ENCODE measurements around the gene TMEM60. TPM values are rescaled to one million over a fixed set of nuclear protein-coding genes. Genes with fewer than 3 reads are reported as not detected.
A peak's percentile ranks its signal among the peaks of the same experiment; 100 is the strongest.
"Not testable (repeated sequence)": the region's sequence is repeated elsewhere in the genome, so short reads cannot be mapped to it uniquely, and the experiment has no call there.

TMEM60 gene, protein sequence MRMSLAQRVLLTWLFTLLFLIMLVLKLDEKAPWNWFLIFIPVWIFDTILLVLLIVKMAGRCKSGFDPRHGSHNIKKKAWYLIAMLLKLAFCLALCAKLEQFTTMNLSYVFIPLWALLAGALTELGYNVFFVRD
- total RNA-seq (2014; rRNA removed; shearing (Covaris generic)): 48.2 and 54.1 TPM in 2 replicates

DNA sequence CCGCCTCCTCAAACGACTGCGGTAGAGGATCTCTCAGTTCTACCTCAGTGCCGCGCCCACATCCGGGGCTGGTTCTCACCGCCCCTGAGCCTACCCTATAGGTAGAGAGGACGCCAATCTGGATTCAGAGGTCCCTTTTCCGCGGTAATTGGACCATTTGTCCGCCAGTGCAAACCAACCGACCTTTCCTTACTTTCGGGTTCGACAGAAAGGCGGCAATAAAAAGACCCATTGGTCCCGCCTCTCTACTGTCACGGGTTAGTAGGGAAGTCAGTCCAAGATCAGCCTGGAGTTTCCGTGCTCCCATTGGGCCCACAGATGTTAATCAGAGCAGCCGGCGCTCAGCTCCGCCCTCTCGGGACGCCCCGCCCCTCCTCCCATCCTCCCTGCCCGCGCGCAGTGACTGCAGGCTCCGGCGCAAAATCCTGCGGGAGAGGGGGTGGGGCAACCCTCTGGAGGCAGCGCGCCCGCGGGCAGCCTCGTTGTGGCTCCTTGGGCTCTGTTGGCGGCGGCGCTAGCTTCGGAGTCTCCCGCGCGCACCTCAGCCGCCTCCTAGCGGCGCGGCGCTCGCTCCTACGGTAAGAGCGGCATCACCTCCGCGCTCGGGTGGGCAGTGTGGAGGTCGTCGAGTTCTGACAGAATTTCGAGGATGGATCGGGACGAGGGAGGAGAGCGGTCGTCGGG, at the start of gene TMEM60, which contains the start of gene PHTF2:
TSS of gene TMEM60 (minus strand) at position 41 of the 684 bp plus-strand sequence. CDS start 4,061 bp downstream, outside the sequence.
TSS of gene PHTF2 (plus strand) at position 380 of the 684 bp plus-strand sequence.
- DNase-seq (ENCODE audit: low read depth): peak; percentile 100

DNA sequence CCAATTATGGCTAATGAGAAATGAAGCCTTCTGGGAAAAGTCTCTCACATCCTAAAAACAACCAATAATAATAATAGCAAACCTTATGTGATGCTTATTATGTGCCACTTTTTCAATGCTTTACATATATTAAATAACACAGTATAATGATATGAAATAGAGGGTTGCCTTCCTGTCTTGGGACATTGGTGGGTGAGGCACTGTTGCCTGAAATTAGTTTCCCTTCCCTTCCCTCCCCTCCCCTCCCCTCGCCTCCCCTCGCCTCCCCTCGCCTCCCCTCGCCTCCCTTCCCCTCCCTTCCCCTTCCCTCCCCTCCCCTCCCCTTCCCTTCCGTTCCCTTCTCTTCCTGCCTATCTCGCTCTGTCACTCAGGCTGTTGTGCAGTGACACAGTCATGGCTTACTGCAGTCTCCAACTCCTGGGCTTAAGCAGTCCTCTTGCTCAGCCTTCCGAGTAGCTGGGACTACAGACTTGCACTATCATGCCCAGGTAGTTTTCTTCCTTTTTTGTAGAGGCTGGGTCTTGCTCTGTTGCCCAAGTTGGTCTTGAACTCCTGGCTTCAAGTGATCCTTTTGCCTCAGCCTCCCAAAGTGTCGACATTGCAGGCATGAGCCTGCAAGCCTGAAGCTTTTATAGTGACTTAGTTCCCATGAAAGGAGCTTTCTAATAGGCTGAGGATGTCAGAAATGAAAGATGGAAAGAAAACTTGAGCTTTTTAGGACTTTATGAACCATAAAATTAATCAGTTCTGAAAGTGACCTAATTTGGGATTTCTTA, 48.3 kb upstream of the TMEM60 start:
- DNase-seq (ENCODE audit: low read depth): no peak

DNA sequence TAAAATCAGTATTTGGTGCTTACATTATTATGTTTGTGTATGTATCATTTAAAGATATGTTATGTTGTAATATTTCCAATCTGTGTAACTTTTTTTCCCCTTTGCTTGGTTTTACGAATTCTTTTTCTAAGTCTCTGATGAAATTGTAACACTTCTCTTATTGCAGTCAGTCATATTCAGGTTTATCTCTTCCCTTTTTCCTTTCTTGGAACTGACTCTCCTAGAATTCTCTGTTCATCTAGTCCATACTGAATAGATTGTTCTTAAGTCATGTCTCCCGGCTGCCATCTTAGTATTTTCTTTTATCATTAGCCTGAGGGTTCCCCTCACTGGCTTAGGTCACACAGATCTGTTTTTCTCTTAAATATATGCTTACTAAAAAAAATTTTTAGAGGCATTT, 45.0 kb upstream of the TMEM60 start:
- no peak for DNase-seq (ENCODE audit: low read depth)

DNA sequence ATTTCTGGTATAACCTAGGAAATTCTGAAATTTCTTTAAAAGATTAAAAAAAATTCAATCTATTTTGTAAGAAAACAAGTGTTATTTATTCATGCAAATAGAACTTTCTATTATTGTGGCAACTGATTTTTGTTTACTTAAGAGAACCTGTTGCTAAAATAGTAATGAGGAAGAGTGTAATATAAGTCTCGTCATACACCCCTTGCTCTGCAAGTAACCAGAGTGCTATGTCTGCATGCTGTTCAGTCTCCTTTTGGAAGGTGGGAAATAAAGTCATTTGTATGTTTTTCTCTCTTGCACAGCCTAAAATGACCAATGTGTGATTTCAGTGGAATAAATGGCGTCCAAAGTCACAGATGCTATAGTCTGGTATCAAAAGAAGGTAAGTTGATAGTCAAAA, 41.7 kb upstream of the TMEM60 start:
- no peak for DNase-seq (ENCODE audit: low read depth)

DNA sequence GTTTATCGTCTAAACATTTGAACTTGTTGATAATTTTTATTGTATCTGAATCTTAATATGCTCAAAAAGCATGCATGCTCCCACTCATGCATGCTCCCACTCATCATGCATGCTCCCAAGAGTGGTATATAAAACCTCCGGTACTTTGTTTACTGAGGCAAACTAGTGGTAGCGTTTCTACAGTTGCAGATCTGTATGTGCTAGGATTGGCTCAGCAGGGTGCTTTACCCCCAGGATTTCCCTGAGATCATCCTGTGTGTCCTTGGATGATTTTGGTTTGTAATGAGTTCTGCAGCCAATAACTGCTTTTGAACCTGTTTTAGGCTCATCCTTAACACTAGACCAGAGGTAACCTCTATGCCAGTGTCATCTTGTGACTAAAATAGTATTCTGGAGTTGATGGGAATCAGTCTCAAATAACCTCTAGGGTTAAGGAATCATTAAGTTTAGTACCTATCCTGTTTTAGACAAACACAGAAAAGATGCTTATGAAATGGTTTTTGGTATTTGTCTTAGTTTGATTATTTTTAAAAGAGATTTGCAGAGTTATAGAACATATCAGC, 40.8 kb upstream of the TMEM60 start:
- DNase-seq (ENCODE audit: low read depth): no peak

DNA sequence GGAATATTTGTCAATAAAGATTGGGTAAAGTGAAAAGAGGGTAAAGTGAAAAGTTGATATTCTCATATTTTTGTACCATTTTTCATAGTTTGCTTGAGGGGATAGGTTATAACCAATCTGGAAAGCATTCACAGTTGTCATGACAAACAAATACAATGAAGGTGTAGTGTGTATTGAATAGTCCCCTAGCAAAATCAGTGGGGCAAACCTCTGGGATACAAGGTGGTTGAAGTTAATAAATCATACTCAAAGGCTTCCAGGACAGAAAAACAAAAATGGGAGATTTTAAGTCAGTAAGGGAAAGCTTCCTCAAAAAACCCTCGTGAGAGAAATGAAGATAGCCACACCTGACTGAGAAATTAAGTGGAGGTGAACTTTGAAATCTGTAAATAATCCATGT, 39.7 kb upstream of the TMEM60 start:
- no peak for DNase-seq (ENCODE audit: low read depth)

DNA sequence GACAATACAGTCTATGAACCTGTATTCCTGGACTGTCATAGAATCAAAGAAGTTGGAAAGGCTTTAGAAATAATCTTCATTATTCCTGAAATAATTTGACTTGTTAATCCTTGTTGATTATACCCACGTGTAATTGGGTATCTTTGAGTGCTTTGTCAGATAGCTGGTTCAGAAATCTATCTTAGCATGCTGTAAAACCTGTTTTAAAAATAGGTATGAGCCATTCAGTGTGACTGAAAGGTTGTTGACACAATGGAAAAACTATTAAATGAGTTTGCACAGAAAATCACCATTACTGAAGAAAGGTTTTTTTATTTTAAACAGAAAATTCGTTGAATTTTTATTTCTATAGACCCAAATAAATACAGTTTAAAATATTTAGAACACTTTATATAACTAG, 39.0 kb upstream of the TMEM60 start:
- DNase-seq (ENCODE audit: low read depth): no peak

DNA sequence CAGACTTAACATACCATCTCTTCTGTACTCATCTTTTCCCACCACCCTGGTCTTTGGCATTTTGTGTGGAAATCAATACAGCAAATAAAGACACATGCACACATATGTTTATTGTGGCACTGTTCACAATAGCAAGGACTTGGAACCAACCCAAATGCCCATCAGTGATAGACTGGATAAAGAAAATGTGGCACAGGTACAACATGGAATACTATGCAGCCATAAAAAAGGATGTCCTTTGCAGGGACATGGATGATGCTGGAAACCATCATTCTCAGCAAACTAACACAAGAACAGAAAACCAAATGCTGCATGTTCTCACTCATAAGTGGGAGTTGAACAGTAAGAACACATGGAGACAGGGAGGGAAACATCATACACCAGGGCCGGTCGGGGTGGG, 38.2 kb upstream of the TMEM60 start:
- not testable (repeated sequence) for DNase-seq (ENCODE audit: low read depth)

DNA sequence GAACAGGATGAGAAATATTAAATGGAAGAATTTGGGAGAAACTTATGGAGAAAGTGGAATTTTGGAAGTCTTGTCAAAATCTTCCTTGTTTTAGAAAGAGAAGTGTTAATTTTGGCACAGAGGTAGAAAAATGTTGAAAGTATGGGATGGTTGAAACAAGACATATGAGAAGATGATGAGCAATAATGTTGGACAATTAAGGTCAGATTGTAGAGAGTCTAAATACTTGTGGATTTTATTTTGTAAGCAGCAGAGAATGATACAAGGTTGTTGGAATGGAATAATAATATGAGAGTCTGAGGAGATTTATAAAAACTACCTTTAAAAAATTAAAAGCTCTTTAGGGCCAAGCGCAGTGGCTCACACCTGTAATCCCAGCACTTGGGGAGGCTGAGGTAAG, 34.9 kb upstream of the TMEM60 start:
- no peak for DNase-seq (ENCODE audit: low read depth)

DNA sequence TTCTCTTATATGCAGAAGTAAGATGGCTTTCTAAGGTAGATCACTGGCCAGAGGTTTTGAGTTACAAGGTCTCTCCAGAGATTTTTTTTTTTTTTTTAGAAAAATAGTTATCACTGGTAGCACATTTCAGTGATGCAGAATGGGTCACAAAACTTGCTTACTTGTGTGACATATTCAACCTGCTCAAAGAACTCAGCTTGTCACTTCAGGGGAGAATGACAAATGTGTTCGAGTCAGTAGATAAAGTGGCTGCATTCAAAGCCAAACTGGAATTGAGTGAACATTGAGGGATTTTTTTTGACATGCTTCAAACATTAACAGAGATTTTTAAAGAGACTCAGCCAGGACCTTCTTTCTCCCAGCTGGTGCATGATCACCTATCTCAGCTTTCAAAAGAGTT, 33.7 kb upstream of the TMEM60 start:
- no peak for DNase-seq (ENCODE audit: low read depth)

DNA sequence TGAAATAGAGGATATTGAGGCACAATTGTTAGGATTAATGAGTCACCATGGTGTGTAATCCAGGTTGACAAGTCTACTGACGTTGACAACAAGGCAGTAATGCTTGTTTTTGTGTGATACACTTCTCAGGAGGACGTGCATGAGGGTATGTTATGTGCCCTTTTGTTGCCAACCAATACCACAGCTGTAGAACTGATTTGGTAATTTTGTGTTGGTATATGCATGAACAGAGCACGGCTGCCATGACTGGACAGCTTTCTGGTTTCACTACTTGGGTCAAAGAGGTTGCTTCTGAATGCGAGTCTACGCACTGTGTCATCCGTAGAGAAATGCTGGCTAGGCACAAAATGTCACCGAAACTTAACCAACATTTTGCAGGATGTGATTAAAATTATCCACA, 33.2 kb upstream of the TMEM60 start:
- no peak for DNase-seq (ENCODE audit: low read depth)

DNA sequence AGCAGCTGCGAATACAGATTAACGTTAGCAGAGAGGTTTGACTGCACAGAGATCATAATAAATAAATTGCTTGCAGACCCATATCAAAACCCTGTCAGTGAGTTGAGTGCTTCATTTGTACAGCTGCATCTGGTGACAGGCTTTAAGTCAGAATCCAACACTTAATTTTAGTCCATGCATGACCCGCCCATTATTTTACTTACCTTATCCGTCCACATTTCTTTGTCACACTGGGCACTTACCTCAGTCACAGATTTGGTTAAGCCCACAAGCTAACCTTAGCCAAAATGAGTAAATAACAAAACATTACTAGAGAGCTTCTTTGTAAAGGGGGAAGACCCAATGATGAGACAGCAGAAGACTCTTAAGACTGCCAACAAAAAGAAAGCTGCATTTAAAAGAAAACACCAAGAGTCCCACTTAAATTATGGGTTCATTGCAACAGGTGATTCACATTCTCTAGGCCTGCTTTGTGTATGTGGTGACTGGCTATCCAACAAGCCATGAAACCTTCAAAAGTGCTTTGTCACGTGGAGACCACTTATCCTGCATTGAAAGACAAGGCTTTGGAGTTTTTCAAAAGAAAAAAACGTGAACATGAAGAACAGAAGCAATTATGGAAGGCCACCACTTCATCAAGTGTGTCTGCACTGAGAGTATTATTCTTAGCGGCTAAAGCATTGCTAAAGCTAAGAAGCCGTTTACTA, 32.6 kb upstream of the TMEM60 start:
- DNase-seq (ENCODE audit: low read depth): no peak

DNA sequence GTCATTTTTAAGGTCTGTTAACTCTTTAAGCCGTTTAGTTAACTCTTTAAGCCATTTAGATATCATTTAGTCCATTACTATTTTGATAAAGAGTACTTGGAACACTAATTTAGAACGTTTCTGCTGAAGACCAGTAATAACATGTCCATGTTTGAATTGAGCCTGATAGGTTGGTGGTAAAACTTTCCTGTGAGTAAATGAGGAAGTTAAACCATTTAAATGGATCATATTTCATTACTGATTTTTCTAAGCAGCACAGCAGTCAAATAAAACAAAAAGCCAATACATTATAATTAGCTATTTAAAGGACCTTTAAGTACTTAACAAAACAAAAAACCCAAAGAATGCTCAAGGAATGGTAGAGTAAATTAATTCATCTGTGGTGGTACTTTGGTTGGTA, 29.8 kb upstream of the TMEM60 start:
- DNase-seq (ENCODE audit: low read depth): no peak

DNA sequence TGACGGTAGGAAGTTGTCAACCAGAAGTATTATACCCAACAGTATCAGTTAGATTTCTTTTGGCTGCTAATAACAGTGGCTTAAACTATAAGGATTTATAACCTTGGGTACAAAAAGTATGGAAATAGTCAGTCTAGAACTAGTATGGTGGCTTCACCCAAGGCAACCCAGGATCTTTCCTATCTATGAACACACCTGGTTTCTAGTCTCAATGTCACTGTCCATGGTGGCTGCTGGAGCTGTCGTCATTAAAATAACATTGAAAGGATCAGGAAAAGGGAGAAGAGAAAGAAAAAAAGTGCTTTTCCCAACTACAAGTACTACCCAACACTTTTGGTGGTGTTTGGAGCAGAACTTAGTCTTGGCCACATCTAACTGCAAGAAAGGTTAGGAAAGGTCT, 28.1 kb upstream of the TMEM60 start:
- DNase-seq (ENCODE audit: low read depth): no peak

DNA sequence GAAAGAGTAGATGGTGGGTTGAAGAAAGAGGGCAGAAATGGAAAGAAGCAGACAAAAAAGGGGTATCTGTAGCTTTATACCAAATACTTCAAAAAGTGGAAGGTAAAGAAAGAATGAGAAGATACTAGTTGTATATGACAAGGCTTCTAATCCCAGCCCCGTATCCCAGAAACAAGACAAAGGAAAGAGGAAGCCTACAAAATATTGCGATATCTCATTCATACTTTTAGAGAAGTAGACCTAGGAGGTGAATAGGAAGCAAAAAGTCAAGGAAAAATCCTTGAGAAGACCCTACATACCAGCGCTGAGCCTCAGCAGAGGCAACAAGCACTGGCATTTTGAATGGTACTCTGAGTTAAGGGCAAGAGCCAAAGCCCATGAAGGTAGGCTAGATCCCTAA, 26.9 kb upstream of the TMEM60 start:
- no peak for DNase-seq (ENCODE audit: low read depth)

DNA sequence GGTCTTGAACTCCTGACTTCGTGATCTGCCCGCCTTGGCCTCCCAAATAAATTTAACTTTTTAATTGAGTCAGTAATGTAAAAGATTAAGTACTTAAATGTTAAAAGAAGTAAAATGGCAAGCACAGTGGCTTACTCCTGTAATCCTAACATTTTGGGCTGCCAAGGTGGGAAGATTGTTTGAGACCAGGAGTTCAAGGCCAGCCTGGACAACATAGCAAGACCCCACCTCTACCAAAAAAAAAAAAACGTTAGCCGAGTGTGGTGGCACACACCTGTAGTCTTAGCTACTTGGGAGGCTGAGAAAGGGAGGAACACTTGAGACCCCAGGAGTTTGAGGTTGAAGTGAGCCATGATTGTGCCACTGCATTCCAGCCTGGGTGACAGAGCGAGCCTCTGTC, 26.4 kb upstream of the TMEM60 start:
- no peak for DNase-seq (ENCODE audit: low read depth)

DNA sequence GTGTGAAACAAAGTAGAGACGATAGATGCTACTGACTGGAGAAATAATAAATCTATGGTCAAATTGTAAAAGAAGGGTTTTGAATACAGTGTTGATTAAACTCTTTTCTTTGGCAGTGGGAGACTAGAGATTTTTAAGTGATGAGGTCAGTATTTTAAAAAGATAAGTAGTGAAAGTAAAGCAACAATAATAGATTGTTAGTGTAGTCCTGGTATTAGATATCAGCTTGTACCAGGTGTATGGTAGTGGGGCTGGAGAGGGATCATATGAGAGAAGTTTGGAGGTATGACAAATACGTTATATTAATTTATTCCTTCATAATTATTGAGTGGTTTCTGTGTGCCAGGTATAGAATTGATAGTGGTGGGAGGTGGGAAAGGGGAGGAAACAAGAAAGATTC, 25.6 kb upstream of the TMEM60 start:
- DNase-seq (ENCODE audit: low read depth): no peak

DNA sequence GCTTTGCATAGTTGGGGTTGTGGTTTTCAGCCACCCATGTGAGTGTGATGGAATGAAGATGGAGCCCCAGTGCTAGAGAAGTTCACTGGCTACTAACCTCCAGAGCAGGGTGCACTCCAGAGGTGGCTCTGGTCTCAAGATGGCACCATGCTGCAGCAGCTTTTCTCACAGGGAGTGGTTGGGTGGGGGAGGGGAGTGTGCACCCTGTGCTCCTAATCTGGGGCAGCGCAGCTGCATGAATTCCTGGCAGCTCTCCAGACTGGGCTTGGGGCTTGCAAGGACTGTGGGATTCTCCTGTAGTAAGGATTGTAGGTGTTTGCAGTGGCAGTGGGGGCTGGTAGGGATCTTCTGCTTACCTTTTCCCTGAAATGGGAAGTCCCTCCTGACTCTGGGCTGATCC, 24.0 kb upstream of the TMEM60 start:
- no peak for DNase-seq (ENCODE audit: low read depth)

DNA sequence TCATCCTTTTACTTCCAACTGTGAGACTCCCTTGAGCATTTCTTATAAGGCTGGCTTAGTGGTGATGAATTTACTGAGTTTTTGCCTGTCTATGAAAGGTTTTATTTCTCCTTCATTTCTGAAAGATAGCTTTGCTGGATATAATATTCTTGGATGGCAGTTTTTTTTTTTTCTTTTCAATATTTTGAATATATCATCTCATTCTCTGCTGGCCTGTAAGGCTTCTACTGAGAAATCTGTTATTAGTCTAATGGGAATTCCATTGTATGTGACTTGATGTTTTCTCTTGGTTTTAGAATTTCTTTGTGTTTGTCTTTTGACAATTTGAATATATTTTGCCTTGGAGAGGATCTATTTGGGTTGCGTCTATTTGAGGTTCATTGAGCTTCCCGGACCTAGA, 22.7 kb upstream of the TMEM60 start:
- no peak for DNase-seq (ENCODE audit: low read depth)

DNA sequence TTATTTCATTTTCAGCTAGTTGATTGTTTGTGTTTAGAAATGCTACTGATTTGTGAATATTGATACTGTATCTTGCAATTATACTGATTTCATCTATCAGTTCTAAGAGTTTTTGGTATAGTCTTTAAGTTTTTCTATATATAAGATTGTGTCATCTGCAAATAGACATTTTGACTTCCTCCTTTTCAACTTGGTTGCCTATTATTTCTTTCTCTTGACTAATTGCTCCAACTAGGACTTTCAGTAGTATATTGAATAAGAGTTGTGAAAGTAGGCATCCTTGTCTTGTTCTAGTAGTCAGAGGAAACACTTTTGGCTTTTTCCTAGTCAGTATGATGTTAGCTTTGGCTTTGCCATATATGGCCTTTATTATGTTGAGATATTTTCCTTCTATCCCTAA, 20.8 kb upstream of the TMEM60 start:
- no peak for DNase-seq (ENCODE audit: low read depth)

DNA sequence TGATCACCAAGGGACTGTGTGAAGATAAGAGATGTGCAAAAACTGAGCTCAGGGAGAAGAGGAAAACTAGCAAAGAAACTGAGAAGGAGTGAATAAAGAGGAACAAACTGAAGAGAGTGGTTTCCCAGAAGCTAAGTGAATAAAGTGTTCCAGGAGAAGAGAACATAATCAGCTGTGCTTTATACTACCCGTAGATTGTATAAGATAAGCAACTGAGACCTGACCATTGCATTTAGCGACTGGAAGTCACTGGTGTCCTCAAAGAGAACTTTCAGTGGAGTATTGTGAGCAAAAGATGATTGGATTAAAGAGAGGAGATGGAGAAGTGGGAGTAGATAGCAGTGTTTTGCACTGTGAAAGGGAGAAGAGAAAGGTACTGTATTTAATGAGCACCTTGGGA, 14.9 kb upstream of the TMEM60 start:
- DNase-seq (ENCODE audit: low read depth): no peak

DNA sequence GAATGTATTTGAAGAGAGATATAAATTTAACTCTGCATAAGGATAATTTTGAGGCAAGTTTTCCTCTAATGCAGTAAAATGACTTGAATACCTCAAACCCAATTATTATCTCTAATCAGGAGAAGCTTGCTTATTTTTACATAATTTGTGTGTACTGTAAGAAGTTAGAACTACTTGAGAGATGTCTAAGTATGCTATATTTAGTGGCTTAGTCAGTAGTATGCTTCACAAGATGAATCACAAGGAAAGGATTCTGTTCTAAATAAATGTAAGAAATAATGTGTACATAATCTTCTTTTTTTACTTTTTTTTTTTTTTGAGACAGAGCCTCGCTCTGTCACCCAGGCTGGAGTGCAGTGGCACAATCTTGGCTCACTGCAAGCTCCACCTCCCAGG, 14.1 kb upstream of the TMEM60 start:
- peak; percentile 31 for DNase-seq (ENCODE audit: low read depth)

All from RPMI7951 (cell line).